ENCODE measurements around the gene RBM10. TPM values are rescaled to one million over a fixed set of nuclear protein-coding genes. Genes with fewer than 3 reads are reported as not detected.
A peak's percentile ranks its signal among the peaks of the same experiment; 100 is the strongest.

Gene RBM10
- total RNA-seq, 1 experiment from 2014 or later: 46.9 TPM

GRCh38 chrX:47199286-47199685 is 54.3 kb downstream of the RBM10 start:
- peaks cover 46% of the 10 kb centered on the region for H3K36me3 ChIP-seq
- no peaks in the 10 kb centered on the region for H3K27me3 ChIP-seq
- no peak overlapping the region for H3K4me3 ChIP-seq
- H3K9me3 ChIP-seq: no peaks in the 10 kb centered on the region
- no peak for DNase-seq

GRCh38 chrX:47200385-47201150 is 55.5 kb downstream of the RBM10 start:
- Histone ChIP-seq H3K36me3 (peaks cover 50% of the 10 kb centered on the region), H3K27me3 (no peaks in the 10 kb centered on the region), H3K9me3 (no peaks in the 10 kb centered on the region), H3K4me3 (no peak overlapping the region)
- DNase-seq: peak; percentile 77

- H3K27me3 ChIP-seq: no peaks in the 10 kb centered on the region
- H3K9me3 ChIP-seq: no peaks in the 10 kb centered on the region
- DNase-seq: no peak
- H3K36me3 ChIP-seq: peaks cover 50% of the 10 kb centered on the region
- no peak overlapping the region for H3K4me3 ChIP-seq
Observed at GRCh38 chrX:47201345-47201944, 56.4 kb downstream of the RBM10 start.

GRCh38 chrX:47202316-47202715 is 57.3 kb downstream of the RBM10 start:
- H3K4me3 ChIP-seq: no peak overlapping the region
- DNase-seq: no peak
- H3K9me3 ChIP-seq: no peaks in the 10 kb centered on the region
- peaks cover 50% of the 10 kb centered on the region for H3K36me3 ChIP-seq
- no peaks in the 10 kb centered on the region for H3K27me3 ChIP-seq

- no peak for DNase-seq
- H3K9me3 ChIP-seq: no peaks in the 10 kb centered on the region
- H3K4me3 ChIP-seq: no peak overlapping the region
- no peaks in the 10 kb centered on the region for H3K27me3 ChIP-seq
- H3K36me3 ChIP-seq: peaks cover 53% of the 10 kb centered on the region
Observed at GRCh38 chrX:47202877-47203276, 57.9 kb downstream of the RBM10 start.

- Histone ChIP-seq H3K9me3 (no peaks in the 10 kb centered on the region), H3K27me3 (no peaks in the 10 kb centered on the region), H3K4me3 (no peak overlapping the region), H3K36me3 (peaks cover 54% of the 10 kb centered on the region)
- DNase-seq: no peak
Observed at GRCh38 chrX:47204970-47205369, 59.9 kb downstream of the RBM10 start.

GRCh38 chrX:47206316-47206715 is 61.3 kb downstream of the RBM10 start:
- Histone ChIP-seq H3K9me3 (no peaks in the 10 kb centered on the region), H3K4me3 (no peak overlapping the region), H3K36me3 (peaks cover 43% of the 10 kb centered on the region), H3K27me3 (no peaks in the 10 kb centered on the region)
- no peak for DNase-seq

GRCh38 chrX:47208108-47208507 is 63.1 kb downstream of the RBM10 start:
- Histone ChIP-seq H3K36me3 (peaks cover 39% of the 10 kb centered on the region), H3K4me3 (no peak overlapping the region), H3K9me3 (no peaks in the 10 kb centered on the region), H3K27me3 (no peaks in the 10 kb centered on the region)
- DNase-seq: no peak

- no peak for DNase-seq
- H3K9me3 ChIP-seq: no peaks in the 10 kb centered on the region
- peaks cover 36% of the 10 kb centered on the region for H3K36me3 ChIP-seq
- no peak overlapping the region for H3K4me3 ChIP-seq
- no peaks in the 10 kb centered on the region for H3K27me3 ChIP-seq
Observed at GRCh38 chrX:47209508-47210238, 64.7 kb downstream of the RBM10 start.

- DNase-seq: no peak
- Histone ChIP-seq H3K36me3 (peaks cover 37% of the 10 kb centered on the region), H3K27me3 (no peaks in the 10 kb centered on the region), H3K9me3 (no peaks in the 10 kb centered on the region), H3K4me3 (no peak overlapping the region)
Observed at GRCh38 chrX:47210661-47211425, 65.8 kb downstream of the RBM10 start.

- no peaks in the 10 kb centered on the region for H3K9me3 ChIP-seq
- no peaks in the 10 kb centered on the region for H3K27me3 ChIP-seq
- H3K36me3 ChIP-seq: peaks cover 33% of the 10 kb centered on the region
- no peak for DNase-seq
- H3K4me3 ChIP-seq: no peak overlapping the region
Observed at GRCh38 chrX:47212381-47213293, 67.6 kb downstream of the RBM10 start.

GRCh38 chrX:47214435-47215077 is 69.5 kb downstream of the RBM10 start:
- no peak overlapping the region for H3K4me3 ChIP-seq
- DNase-seq: no peak
- no peaks in the 10 kb centered on the region for H3K27me3 ChIP-seq
- no peaks in the 10 kb centered on the region for H3K9me3 ChIP-seq
- H3K36me3 ChIP-seq: peaks cover 21% of the 10 kb centered on the region

- H3K4me3 ChIP-seq: no peak overlapping the region
- peaks cover 18% of the 10 kb centered on the region for H3K36me3 ChIP-seq
- no peaks in the 10 kb centered on the region for H3K9me3 ChIP-seq
- no peaks in the 10 kb centered on the region for H3K27me3 ChIP-seq
- no peak for DNase-seq
Observed at GRCh38 chrX:47215291-47215900, 70.4 kb downstream of the RBM10 start.

- Histone ChIP-seq H3K36me3 (peaks cover 18% of the 10 kb centered on the region), H3K4me3 (no peak overlapping the region), H3K9me3 (no peaks in the 10 kb centered on the region), H3K27me3 (no peaks in the 10 kb centered on the region)
- DNase-seq: no peak
Observed at GRCh38 chrX:47216393-47216925, 71.4 kb downstream of the RBM10 start.

Data from MG63 (cell line).